Measurements from ENCODE around the gene ARHGAP21. TPM values are rescaled to one million over a fixed set of nuclear protein-coding genes. Genes with fewer than 3 reads are reported as not detected.
"Not testable (repeated sequence)": the region's sequence is repeated elsewhere in the genome, so short reads cannot be mapped to it uniquely, and the experiment has no call there.

Gene ARHGAP21
- total RNA-seq, 1 experiment from 2014 or later: 55.4 TPM

DNA sequence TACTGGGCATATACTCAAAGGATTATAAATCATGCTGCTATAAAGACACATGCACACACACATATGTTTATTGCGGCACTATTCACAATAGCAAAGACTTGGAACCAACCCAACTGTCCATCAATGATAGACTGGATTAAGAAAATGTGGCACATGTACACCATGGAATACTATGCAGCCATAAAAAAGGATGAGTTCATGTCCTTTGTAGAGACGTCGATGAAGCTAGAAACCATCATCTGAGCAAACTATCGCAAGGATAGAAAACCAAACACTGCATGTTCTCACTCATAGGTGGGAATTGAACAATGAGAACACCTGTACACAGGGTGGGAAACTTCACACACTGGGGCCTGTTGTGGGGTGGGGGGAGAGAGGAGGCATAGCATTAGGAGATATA is 65.4 kb downstream of the ARHGAP21 start:
- DNase-seq (ENCODE audit: low read depth, low spot score); in situ Hi-C loops (cut with HindIII; ENCODE audit: low pct_unique_long_range_greater_than_20kb, low sequenced_read_pairs): not testable (repeated sequence)

- in situ Hi-C loops (cut with HindIII; ENCODE audit: low pct_unique_long_range_greater_than_20kb, low sequenced_read_pairs); DNase-seq (ENCODE audit: low read depth, low spot score): not testable (repeated sequence)
Measured at GRCh38 chr10:24656326-24656725, 67.4 kb downstream of the ARHGAP21 start.

GRCh38 chr10:24652381-24652957 is 71.2 kb downstream of the ARHGAP21 start:
- DNase-seq (ENCODE audit: low read depth, low spot score): no peak
- in situ Hi-C loops (cut with HindIII; ENCODE audit: low pct_unique_long_range_greater_than_20kb, low sequenced_read_pairs): no loop called here

DNA sequence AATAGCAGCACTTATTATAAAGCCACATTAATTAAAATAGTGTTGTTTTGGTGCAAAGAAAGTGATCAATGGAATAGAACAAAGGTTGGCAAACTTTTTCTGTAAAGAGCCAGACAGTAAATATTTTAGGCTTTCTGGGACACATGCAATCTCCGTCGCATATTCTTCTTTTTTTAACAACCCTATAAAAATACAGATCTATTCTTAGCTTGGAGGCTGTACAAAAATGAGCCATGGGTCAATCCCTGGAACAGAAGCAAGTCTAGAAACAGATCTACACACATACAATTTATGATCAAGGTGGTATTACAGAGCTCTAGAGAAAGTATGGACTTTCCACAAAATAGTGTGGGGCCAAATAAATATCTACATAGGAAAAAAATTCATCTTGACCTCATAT is 71.8 kb downstream of the ARHGAP21 start:
- no peak for DNase-seq (ENCODE audit: low read depth, low spot score)
- in situ Hi-C loops (cut with HindIII; ENCODE audit: low pct_unique_long_range_greater_than_20kb, low sequenced_read_pairs): no loop called here

DNA sequence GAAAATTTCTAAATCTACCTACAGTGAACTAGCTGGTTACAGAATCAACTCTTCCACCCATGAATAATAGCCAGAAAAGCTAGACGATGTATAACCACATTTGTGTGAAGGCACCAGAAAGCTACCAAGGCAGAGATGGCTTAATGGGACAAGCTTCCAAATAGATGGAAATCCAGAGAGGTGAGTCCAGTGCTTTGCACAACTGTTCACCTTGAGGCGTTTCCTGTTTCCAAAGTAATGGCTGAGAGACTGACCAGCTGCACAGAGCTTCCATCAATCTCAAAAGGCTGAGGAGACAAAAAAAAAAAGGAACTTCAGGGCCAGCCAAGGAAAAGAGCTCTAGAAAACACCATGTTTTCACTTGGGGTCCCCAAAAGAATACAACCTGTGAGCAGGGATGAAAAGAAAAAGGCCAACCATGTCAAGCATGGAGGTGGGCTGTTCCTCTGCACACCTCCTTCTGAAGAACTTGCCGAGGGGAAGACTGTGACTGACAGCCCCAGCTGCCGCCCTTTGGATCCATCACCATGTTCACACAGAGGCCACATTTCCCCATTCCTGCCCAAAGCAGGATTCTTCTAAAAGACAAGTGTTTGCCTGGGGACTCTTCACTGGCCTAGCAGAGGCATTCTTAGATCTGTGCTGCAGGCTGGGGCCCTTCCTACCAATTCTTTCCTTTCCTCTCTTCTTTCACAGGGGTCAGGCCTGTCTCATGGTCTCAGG is 72.9 kb downstream of the ARHGAP21 start:
- in situ Hi-C loops (cut with HindIII; ENCODE audit: low pct_unique_long_range_greater_than_20kb, low sequenced_read_pairs): no loop called here
- no peak for DNase-seq (ENCODE audit: low read depth, low spot score)

DNA sequence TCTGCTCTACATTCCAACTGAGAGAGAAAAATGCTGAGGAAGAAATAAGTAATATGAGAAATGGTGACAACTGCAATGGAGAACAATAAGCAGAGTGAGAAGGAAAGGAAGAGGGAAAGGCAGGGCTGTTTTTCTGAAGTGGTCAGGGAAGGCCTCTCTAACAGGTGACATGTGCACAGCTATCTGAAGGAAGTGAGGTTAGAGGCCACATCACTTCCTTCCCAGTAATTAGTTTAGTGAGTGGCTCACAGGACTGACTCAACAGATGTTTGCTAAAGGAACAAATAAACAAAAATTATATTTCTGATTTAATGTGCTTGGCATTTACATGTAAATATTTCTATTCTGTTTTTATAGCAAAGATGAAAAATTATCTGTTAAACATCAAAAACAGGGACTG is 77.9 kb downstream of the ARHGAP21 start:
- DNase-seq (ENCODE audit: low read depth, low spot score): no peak

GRCh38 chr10:24645022-24645421 is 78.7 kb downstream of the ARHGAP21 start:
- in situ Hi-C loops (cut with HindIII; ENCODE audit: low pct_unique_long_range_greater_than_20kb, low sequenced_read_pairs): no loop called here
- no peak for DNase-seq (ENCODE audit: low read depth, low spot score)

More for the DNA sequence above, 77.9 kb downstream of the ARHGAP21 start:
- in situ Hi-C loops (cut with HindIII; ENCODE audit: low pct_unique_long_range_greater_than_20kb, low sequenced_read_pairs): no loop called here

DNA sequence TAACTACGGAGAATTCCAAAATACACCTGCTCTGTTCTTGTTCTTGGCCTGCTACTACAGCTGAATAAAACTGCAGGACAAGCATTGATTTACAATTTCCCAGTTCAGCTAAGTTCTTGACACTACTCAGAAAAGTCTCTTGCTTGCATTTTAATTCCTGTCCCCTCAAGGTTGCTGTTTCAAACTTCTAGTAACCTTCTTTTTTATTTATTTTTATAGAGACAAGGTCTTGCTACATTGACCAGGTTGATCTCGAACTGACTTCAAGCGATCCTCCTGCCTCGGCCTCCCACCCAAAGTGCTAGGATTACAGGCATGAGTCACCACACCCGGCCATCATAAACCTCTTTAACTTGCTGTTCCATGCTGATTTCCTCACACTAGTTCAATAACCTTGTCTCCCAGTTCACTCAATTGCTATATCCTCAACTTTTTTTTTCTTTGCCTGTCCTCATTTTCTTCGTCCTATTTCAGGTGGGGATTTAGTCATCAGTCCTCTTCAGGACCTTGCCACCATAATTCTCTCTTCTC is 79.9 kb downstream of the ARHGAP21 start:
- in situ Hi-C loops (cut with HindIII; ENCODE audit: low pct_unique_long_range_greater_than_20kb, low sequenced_read_pairs): no loop called here

GRCh38 chr10:24642921-24643678 is 80.6 kb downstream of the ARHGAP21 start:
- in situ Hi-C loops (cut with HindIII; ENCODE audit: low pct_unique_long_range_greater_than_20kb, low sequenced_read_pairs): no loop called here
- DNase-seq (ENCODE audit: low read depth, low spot score): peak; percentile 69

More for the DNA sequence above, 79.9 kb downstream of the ARHGAP21 start:
- DNase-seq (ENCODE audit: low read depth, low spot score): no peak

DNA sequence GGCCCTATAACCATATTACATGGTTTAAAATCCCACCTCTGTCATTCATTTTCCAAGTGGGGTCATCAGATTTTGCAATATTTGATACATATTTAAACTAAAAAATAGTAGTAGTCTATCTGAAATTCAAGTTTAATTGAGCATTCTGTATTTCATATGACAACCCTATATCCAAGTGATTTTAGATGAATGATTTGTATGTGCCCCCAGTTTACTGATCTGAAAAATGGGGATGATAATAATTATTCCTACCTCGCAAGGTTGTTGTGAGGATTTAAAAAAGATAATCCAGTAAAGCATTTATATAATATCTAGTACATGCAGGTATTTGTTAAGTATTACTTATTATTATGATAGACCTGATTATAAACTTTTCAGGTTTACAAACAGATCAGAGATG is 84.6 kb downstream of the ARHGAP21 start:
- in situ Hi-C loops (cut with HindIII; ENCODE audit: low pct_unique_long_range_greater_than_20kb, low sequenced_read_pairs): no loop called here
- no peak for DNase-seq (ENCODE audit: low read depth, low spot score)

DNA sequence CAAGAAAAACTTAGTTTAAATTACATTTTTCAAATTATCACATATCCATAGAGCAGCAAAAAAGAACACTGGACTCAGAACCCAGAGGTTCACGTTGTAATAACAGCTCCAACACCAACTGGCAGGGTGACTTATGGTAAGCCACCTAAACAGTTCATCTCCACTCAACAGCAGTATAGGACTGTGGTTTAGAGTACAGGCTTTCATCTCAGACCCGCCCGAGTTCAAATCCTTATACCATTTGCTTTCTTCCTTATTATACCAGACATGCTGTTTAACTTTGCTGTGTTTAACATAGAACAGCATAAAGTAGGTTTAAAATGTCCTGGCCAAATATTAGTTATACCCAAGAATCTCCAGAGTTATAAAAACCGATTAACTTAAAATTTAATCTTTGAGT is 97.9 kb downstream of the ARHGAP21 start:
- DNase-seq (ENCODE audit: low read depth, low spot score): no peak
- in situ Hi-C loops (cut with HindIII; ENCODE audit: low pct_unique_long_range_greater_than_20kb, low sequenced_read_pairs): no loop called here

- in situ Hi-C loops (cut with HindIII; ENCODE audit: low pct_unique_long_range_greater_than_20kb, low sequenced_read_pairs): no loop called here
- DNase-seq (ENCODE audit: low read depth, low spot score): no peak
Measured at GRCh38 chr10:24623383-24623782, 100.3 kb downstream of the ARHGAP21 start.

DNA sequence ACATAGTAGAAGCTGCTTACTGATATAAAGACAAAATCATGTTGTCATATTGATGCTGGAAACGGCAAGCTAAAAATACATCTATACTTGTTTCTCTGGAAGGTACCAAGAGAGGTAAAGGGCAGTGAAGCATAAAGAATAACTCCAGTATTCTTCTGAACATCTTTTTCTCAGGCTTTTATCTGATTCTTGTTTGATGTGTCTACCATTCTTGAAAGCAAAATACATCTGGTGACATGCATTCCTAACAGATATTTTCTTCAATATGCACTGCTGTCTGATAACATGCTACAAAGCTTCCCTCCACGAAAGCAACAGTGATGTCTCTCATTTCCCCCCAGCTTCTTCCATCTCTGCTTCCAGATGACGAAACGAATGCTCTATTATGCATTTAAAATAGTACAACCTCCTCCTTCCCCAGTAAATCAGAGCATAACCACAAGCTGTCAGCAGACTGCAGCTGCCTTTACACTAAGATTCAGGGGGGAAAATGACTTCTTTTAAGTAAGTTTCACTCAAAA is 100.8 kb downstream of the ARHGAP21 start:
- in situ Hi-C loops (cut with HindIII; ENCODE audit: low pct_unique_long_range_greater_than_20kb, low sequenced_read_pairs): no loop called here
- peak; percentile 40 for DNase-seq (ENCODE audit: low read depth, low spot score)

DNA sequence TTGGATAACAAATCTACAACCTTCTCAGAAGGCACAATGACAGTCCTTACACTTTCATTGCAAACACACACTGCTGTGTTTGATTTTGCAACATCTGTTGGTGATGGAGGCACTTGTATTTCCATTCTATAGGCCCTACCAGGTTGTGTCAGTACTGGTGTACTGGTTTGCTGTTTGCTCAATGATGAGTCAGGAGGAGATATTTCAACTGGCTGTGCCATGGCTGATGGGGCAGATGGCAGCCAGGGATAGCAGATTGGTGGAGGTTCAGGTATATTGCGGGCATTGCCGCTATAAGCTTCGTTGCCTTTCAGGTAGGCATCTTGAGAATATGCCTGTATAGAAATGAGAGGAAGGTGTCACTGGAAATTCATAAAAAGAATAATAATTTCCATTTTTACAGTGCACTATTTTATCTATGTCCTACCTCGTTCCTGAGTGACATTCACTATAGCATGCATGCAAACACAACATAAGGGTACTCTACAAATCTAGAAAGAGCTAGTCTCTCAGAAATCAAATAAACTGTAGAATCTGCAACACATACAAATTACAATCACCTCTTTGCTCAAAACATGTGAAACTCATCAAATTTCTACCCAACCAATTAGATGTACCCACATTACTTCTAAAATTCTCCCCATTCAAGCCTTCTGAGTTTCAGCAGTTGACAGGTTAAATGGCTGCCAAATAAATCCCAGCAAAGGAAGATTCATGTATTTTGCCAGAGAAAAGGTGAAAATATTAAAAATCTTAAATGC is 102.5 kb downstream of the ARHGAP21 start:
- in situ Hi-C loops (cut with HindIII; ENCODE audit: low pct_unique_long_range_greater_than_20kb, low sequenced_read_pairs); DNase-seq (ENCODE audit: low read depth, low spot score): not testable (repeated sequence)

- in situ Hi-C loops (cut with HindIII; ENCODE audit: low pct_unique_long_range_greater_than_20kb, low sequenced_read_pairs): not testable (repeated sequence)
Measured at GRCh38 chr10:24619994-24620310, 103.7 kb downstream of the ARHGAP21 start.

GRCh38 chr10:24619291-24619993 is 104.2 kb downstream of the ARHGAP21 start:
- DNase-seq (ENCODE audit: low read depth, low spot score); in situ Hi-C loops (cut with HindIII; ENCODE audit: low pct_unique_long_range_greater_than_20kb, low sequenced_read_pairs): not testable (repeated sequence)

More at GRCh38 chr10:24619994-24620310, 103.7 kb downstream of the ARHGAP21 start:
- DNase-seq (ENCODE audit: low read depth, low spot score): not testable (repeated sequence)

GRCh38 chr10:24618401-24618800 is 105.3 kb downstream of the ARHGAP21 start:
- in situ Hi-C loops (cut with HindIII; ENCODE audit: low pct_unique_long_range_greater_than_20kb, low sequenced_read_pairs): no loop called here
- no peak for DNase-seq (ENCODE audit: low read depth, low spot score)
